Heart left ventricle (tissue), 13 donors: ENCODE data around the gene TRPM8.

ENCODE experiments used
- CTCF ChIP-seq, 12 donors: fragments of 200-600 bp; sonication (generic) in 4 of 12; IDR thresholded peaks; one replicate each; pipeline versions ENCODE4 v1.5.0 to v1.8.0; 2018 to 2022; ENCODE audit warnings: antibody characterized with exemption in 12 of 12, mild to moderate bottlenecking in 5 of 12
- POLR2A ChIP-seq, 2 donors: fragments of 450-650 bp; IDR thresholded peaks; one replicate each; pipeline ENCODE4 v1.6.1; 2017; ENCODE audit warnings: antibody characterized with exemption in 2 of 2, mild to moderate bottlenecking in 2 of 2, moderate library complexity in 2 of 2
- donor health status: ischemic (EF 13 %, LVEDD 7.1; RV severe dilation, severe dysfunction).
- donor health status: DM: no; HTN: yes; CAD: no.
- donor health status: DM: no; HTN: no; CAD: no.
- donor health status: ischemic (EF 25% LVEDD 6.9; RV normal size, moderate dysfunction).
- donor health status: ischemic (EF 25% LVEDD 5.7; RV mildly dilated, moderate dysfunction).
- donor health status: ischemic (EF 35%, LVEDD 5.7; RV mildly dilated, moderate dysfunction).
- donor health status: nonischemic (EF 11% LVEDD 7.7; RV severe dilation, severe dysfunction).
- donor health status: DM: yes; HTN: yes; CAD: no.
- donor health status: PGD.
- donor health status: ischemic (EF 29% LVEDD 5.4; RV normal size, mild dysfunction).
- donor health status: nonischemic (EF 23%, LVEDD 6.1; RV moderate dilation, normal function).

GRCh38 chr2:233901367-233901766 lies 15.8 kb upstream of the TRPM8 start:
- TF ChIP-seq CTCF (IDR thresholded peaks at IDR 0.05): no peak
- TF ChIP-seq POLR2A (IDR thresholded peaks at IDR 0.05): no peak
